GM19238 (cell line): Measurements from ENCODE around the gene DISP3.

Experiments
- DNase-seq: peaks from one replicate; pipeline ENCODE4 v3.0.0; 2011; ENCODE audit warnings: low spot score; ENCODE audit not compliant: insufficient read length

Gene DISP3

GRCh38 chr1:11527541-11528452 lies 48.8 kb downstream of the DISP3 start:
- DNase-seq: no peak

DNA sequence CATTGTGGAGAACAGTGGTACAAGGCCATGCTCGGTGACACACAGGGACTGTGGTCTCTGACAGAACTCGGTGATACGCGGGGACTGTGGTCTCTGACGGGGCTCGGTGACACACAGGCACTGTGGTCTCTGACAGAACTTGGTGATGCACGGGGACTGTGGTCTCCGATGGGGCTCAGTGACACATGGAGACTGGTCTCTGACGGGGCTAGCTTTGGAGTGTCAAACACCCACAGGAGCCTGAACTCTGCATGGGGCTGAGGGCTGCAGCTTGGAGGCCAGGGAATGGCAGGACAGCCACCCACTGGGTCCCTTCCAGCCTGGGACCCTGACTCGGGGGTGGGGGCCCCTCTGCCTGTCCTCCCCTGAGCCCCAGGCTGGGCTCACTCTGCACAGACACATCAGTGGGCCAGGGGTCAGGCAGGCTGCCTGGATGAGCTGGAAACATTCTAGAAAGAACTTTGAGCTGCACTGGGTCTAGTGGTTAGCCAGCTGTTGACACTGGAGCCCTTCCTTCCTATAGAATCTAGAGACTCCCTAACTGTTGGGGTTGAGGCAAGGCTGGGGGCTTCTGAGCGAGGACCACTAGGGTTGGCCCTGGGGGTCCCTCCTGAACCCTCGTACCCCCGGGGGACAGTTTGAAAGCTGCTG lies 49.8 kb downstream of the DISP3 start:
- DNase-seq: no peak

- no peak for DNase-seq
Measured at GRCh38 chr1:11529330-11529729, 50.4 kb downstream of the DISP3 start.

- DNase-seq: no peak
Measured at GRCh38 chr1:11529763-11530730, 51.1 kb downstream of the DISP3 start.

DNA sequence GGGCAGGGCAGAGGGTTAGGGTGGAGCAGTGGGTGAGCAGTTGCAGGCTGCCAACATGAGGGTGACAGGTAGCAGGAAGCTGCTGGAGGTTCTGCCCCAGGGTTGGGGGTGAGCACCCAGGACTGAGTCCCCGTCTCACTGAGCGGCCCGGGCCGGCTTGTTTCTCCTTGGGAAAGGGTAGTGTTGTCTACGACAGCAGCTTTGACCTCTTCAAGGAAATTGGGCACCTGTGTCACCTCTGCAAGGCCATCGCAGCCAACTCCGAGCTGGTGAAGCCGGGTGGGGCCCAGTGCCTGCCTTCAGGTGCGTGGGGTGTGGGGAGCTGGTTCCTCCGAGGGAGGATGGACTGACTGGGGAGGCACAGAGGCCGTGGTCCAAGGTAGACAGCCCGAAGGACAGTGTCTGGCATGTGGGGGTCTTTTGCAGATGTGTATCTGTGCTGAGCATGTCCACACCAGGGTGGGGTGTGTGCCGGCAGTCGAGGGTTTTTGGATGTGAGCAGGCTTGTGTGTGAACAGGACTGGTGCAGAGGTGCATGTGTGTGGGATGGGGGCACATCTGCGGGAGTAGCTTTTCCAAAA lies 51.9 kb downstream of the DISP3 start:
- no peak for DNase-seq

- no peak for DNase-seq
Measured at GRCh38 chr1:11531314-11531870, 52.4 kb downstream of the DISP3 start.

DNA sequence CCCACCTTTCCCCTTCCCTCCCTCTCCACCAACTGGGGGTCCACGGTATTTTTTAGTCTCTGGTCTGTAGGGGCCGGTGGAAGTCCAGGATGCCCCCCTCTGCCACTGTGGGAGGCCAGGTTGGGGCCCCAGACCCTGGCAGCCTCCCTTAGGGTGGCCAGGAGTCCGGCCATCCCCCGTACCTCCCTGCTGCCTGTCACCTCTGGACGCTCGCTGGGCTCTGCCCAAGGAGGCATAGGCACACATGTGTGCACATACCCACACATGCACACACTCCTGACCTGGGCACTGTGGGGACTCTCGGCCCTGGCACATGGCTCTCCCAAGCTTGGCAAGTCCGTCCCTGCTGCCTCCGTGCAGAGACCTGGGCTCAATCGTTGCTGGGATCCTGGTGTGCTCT lies 53.0 kb downstream of the DISP3 start:
- no peak for DNase-seq

DNA sequence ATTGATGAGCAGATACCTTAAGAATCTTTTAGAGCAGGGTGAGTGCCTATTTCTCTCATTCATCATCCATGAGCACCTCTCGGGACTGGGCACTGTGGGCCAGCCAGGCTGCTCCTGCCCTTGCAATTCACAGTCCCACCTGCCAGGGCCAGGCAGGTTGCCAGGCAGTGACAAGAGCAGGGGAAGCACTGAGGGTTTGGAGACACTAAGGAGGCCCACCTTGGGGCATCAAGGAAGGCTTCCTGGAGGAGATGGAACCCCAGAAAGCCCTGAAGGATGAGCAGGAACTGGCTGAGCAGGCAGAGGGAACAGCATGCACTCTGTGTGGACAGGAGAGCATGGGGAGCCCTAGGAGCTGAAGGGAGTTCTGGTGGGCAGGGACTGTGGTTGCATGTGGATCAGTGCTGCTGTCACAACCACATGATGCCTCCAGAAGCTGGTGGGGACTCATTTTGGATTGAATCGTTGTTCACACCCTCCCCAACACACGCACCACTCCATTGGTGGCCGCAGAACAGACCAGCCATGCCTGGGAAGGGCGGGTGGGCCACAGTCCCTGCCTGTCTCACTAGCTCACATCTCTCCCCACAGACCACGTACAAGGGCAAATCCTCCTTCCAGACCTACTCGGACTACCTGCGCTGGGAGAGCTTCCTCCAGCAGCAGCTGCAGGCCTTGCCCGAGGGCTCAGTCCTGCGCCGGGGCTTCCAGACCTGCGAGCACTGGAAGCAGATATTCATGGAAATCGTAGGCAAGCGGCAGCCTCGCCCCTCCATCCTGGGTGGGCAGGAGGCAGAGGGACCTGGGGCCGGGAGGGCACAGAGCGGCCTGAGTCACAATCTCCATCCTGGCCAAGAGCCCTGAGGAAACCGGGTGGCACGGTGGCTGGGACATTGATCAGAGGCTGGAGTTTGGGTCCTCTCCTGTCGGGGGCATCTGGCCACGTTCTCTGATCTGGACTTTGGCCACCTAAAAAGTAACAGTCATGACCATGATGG lies 55.1 kb downstream of the DISP3 start:
- no peak for DNase-seq

DNA sequence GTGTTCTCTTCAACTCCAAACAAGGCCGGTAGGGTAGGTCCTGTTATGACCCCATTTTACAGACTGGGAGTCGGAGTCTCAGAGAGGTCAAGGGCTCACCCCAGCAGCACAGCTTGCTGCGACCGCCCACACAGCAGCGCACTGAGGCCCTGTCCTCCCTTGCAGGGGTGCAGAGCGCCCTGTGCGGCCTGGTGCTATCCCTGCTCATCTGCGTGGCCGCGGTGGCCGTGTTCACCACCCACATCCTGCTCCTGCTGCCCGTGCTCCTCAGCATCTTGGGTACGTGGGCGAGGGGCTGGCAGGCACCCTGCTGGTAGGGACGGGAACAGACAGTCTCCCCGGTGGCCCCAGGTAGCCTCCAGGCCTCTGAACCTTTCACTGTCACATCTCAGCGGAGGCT lies 55.9 kb downstream of the DISP3 start:
- DNase-seq: no peak

DNA sequence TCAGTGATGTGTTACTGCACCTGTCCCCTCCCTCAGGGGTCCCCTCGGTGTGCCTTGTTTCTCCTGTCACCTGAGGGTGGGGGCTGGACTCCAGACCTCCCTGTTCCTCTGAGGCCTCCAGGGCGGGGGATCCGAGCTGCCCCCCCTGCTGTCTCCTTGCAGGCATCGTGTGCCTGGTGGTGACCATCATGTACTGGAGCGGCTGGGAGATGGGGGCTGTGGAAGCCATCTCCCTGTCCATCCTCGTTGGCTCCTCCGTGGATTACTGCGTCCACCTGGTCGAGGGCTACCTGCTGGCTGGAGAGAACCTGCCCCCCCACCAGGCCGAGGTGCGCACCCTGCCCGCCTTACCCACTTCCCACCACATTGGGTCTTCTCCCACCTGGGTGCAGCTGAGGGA lies 56.4 kb downstream of the DISP3 start:
- DNase-seq: no peak

DNA sequence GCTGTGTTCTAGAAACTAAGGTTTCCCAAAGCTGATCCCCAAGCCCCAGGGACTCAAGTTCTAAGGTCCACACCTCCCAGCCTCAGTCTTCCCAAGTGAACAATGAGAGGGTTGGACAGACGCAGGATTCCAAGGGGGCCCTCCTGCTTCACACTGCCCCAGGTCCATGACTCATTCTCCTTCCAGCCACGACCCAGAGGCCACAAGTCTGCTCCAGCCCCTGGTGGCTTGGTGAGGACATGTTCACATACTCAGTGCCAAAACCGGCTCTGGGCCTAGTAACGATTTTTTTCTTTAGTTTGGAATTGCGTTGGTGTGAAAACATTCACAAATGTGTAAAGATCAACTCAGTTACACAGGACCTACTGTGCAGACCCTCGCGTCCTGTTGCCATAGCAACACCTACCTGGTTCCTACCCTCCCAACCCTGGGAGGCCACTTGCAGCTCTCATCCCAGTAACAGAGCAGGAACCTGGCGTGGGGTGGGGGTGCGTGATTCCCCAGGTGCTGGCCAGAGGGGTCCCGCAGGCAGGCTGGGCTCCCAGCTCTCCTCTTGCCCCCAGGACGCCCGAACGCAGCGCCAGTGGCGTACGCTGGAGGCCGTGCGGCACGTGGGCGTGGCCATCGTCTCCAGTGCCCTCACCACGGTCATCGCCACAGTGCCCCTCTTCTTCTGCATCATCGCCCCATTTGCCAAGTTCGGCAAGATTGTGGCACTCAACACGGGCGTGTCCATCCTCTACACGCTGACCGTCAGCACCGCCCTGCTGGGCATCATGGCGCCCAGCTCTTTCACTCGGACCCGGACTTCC lies 57.0 kb downstream of the DISP3 start:
- DNase-seq: no peak

DNA sequence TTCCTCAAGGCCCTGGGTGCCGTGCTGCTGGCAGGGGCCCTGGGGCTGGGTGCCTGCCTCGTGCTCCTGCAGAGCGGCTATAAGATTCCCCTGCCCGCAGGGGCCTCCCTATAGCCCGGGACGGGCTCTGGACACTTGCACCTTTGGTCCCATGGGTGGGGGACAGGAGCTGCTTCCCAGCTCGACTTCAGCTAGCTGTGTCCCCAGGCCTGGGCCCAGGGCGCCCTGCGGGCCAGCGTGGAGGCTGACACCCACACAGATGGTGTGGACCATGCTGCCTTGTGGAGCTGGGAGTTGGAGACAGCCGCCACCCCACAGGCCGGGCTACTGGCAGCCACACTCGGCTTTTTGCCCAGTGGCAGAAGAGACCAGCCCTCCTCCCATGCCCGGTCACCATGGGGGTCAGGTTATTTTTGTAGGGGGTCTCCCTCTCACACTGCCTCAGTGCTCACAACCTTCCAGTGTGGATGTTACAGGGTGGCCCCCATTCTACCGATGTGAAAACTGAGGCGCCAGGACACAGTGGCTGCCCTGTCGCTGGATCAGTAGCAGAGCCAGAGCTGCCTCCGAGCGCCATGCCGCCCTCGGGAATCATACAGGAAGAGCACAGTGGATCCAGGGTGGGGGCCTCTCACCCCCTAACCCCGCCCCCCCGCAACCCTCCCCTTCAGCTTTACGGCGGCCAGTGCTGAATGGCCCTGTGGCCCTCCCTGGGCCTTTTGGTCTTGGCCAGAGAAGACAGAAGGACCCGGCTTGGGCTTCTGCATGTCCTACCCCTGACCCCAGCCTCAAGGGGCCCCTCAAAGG lies 57.8 kb downstream of the DISP3 start:
- no peak for DNase-seq

DNA sequence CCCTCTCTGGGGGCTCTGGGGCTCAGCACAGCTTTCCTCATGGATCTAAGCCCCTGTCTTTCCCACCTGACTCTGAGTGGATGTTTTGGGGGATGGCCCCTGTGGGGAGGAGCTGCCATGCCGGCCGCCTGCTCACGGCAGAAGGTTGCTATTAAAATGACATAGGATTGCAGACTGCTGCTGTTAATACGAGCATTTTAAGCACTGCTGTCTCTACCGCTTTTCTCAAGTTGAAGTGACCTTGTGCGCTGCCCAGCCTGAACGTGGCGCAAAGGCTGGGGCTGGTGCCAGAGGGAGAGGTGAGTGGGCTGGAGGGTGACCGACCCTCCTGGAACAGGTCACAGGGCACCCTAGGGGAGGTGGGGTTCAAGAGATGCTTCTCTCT lies 58.4 kb downstream of the DISP3 start:
- DNase-seq: no peak

DNA sequence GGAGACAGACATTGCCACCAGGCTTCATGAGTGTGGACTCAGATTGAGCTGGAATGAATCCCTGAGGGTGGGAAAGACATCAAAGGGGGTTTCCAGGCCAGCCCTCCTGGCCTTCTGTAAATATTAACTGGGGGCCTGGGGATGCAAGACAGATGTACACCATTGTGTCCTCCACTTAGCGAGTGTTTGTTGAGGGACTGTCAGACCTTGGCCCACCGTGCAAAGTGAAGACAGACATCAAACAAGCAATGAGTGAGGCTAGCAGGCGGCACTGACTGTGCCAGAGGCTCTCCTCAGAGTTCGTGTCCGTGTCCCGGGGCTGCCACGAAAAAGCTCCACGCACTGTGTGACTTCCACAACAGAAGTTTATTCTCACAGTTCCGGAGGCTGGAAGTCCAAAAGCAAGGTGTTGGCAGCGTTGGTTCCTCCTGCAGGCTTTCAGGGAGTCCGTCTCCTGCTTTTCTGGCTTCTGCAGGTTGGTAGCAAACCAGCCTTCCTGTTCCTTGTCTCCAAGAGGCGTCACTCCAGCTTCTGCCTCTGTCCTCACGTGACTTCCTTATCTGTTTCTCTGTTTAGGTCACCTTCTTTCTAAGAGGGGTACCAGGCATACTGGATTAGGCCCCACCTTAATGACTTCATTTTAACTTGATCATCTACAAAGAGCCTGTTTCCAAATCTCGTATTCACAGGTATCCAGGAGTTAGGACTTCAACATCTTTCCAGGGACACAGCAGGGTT lies 59.1 kb downstream of the DISP3 start:
- no peak for DNase-seq

DNA sequence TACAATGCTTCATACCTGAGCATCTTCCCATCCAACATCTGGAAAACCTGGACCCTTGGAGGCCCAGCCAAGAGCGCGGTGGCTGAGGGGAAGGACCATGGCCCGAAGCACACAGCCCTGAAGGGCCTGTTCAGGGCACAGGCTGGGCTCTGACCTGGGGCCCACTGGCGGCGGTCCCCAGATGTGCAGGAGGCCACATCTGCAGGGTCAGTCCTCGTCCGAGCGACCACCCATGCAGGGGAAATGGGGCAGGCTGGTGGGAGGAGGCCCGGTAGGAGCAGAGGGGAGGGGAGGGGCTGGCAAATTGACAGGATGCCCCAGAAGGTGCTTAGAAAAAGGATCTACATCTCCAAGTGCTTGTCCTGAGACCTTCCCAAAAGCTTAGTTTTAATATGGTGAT lies 59.9 kb downstream of the DISP3 start:
- no peak for DNase-seq

DNA sequence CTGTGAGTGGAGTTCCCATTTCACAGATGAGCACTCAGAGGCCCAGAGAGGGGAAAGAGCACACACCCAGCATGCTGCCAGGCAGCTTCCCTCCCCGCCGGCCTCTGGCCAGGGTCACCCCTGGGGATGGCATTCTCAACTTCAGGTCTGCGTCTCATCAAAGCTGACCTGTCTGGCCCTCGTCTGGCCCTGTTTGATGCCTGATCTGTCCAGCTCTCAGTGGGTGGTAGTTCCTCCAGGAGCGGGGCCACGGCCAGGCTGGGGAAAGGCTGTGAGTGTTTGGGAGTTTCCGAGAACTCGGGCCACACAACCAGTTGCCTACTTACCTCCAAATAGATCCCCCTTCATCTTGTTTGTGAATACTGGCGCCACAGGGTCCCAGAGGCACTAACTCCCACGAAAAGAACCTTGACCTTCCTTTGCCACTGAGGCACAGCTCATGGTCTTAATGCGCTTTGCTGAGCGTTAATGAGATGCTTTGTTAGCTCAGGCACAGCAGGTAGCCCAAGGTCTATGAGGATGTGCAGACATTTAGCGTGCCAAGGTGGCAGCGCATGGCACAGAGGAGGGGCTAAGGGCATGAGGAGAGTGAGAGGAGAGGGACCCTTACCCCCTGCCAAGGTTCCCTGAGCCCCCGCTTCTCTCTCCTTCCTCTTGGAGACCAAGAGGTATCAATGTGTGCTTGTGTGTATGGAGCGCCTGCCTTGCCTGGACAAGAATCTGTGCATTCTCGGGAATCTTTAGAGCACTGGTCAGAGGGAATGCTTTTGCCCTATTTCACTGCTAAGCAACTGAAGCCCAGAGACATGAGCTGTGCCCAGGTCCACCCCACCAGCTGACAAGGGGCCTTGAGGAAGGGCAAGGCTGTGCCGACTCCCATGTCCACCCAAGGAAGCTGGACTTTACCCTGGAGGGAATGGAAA lies 61.2 kb downstream of the DISP3 start:
- no peak for DNase-seq
